ENCODE data around the gene HID1.

DNA sequence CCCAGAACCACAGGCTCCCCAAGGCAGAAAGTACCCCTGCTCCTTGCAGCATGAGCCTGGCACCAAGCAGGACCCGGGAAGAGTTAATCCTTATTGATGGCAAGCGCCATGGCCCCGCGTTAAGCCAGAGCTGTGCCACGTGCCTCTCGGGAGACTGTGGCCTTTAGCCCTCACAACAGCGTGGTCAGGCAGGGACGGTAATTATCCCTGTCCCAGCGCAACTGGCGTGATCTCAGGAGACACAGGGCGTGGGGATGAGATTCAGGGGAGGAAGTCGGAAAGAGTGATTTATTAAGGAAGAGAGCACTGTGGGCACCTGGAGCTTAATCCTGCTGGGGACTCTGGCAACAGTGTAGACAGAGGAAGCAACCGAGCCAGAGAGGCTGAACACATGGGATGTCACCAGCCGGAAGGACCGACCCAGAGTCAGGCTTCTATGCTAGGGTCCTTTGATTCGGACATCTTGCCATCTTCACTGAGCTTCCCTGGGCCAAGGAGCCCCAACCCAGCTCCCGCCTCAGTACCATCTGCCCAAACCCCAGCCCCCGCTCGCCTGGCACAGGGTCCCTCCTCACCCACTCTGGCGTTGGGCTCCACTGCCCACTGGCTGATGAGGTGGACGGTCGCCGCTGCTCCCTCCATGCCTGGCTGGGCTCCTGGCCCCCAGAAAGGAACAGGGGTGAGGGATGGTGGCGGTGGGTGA is 20.0 kb downstream of the HID1 start:
- TF ChIP-seq CTCF (IDR thresholded peaks at IDR 0.05 in 2 of 3, conservative IDR thresholded peaks at IDR 0.05 in 1 of 3; ENCODE audit: borderline replicate concordance in 1 of 3, insufficient read depth in 1 of 3, low read depth in 2 of 3, low read length in 2 of 3) (no peak), SIN3A (IDR thresholded peaks at IDR 0.05; ENCODE audit: low read depth) (no peak), POLR2AphosphoS5 (IDR thresholded peaks at IDR 0.05; ENCODE audit: low read depth, low read length) (no peak), EZH2 (IDR thresholded peaks at IDR 0.05) (no peak)
